Choroid plexus epithelial cell (primary cell): ENCODE data around the gene ABI1.

Source experiments
- DNase-seq: peaks from one replicate; pipeline ENCODE4 v3.0.0-alpha.2; 2010; ENCODE audit warnings: low read depth
- H3K4me3 ChIP-seq: 2 replicates; pipeline ENCODE4 v1.5.1; 2011; ENCODE audit warnings: low read depth, mild to moderate bottlenecking, control low read depth, low read length, moderate library complexity
- CTCF ChIP-seq: conservative IDR thresholded peaks from 2 replicates; pipeline ENCODE4 v1.5.1; 2011; ENCODE audit warnings: low read depth, mild to moderate bottlenecking, control low read depth, inconsistent platforms, low read length, moderate library complexity

The ABI1 gene

GRCh38 chr10:26835025-26835424, 25.7 kb downstream of the ABI1 start:
- DNase-seq: no peak
- H3K4me3 ChIP-seq: no peak overlapping the region
- TF ChIP-seq CTCF: no peak

- no peak for TF ChIP-seq CTCF
- no peak overlapping the region for H3K4me3 ChIP-seq
- no peak for DNase-seq
Observed at GRCh38 chr10:26832960-26833359, 27.8 kb downstream of the ABI1 start.

- no peak for TF ChIP-seq CTCF
- no peak overlapping the region for H3K4me3 ChIP-seq
- DNase-seq: no peak
Observed at GRCh38 chr10:26831936-26832335, 28.8 kb downstream of the ABI1 start.

GRCh38 chr10:26829810-26830515, 30.8 kb downstream of the ABI1 start:
- TF ChIP-seq CTCF: no peak
- H3K4me3 ChIP-seq: no peak overlapping the region
- DNase-seq: no peak

- H3K4me3 ChIP-seq: no peak overlapping the region
- no peak for DNase-seq
- TF ChIP-seq CTCF: no peak
Observed at GRCh38 chr10:26824015-26824690, 36.6 kb downstream of the ABI1 start.

- DNase-seq: no peak
- TF ChIP-seq CTCF: no peak
- no peak overlapping the region for H3K4me3 ChIP-seq
Observed at GRCh38 chr10:26821699-26822570, 38.8 kb downstream of the ABI1 start.
